Fibroblast of villous mesenchyme (primary cell): ENCODE data around the gene LAS1L. TPM values are rescaled to one million over a fixed set of nuclear protein-coding genes. Genes with fewer than 3 reads are reported as not detected.
"Not testable (repeated sequence)": the region's sequence is repeated elsewhere in the genome, so short reads cannot be mapped to it uniquely, and the experiment has no call there.

ENCODE experiments used
- DNase-seq: peaks from one replicate; pipeline ENCODE4 v3.0.0-alpha.2; 2010; ENCODE audit warnings: low read depth
- H3K4me3 ChIP-seq: 2 replicates; pipeline ENCODE4 v1.5.1; 2011; ENCODE audit warnings: low read depth, mild to moderate bottlenecking, low read length
- CTCF ChIP-seq: IDR thresholded peaks from 2 replicates; pipeline ENCODE4 v1.5.1; 2012; ENCODE audit warnings: low read depth, mild to moderate bottlenecking, low read length; ENCODE audit not compliant: insufficient read depth
- total RNA-seq: library from RNA; depleted of rRNA; stranded (reverse); fragments of >200 nt; gene quantifications from 2 replicates; pipeline ENCODE4 v1.2.3, GENCODE V29; 2012

LAS1L gene
- total RNA-seq, 1 donor = 15.5 TPM

DNA sequence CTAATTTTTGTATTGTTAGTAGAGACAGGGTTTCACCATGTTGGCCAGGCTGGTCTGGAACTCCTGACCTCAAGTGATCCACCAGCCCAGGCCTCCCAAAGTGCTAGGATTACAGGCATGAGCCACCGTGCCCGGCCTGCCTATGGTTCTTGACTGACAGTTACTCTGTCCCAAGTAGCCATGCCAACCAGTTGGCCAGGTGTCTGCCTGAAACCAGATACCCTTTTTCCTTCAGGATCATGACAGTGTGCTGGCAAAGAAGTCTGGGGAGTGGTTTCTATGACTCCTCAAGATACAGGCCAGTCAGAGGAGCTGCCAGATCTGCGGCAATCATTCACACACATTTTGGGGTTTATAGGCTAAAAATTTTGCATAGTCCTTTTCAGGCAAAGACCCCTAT, 1.7 kb upstream of the LAS1L start:
- no peak overlapping the region for H3K4me3 ChIP-seq
- DNase-seq = no peak
- TF ChIP-seq CTCF = no peak

GRCh38 chrX:65532016-65532415, 2.6 kb downstream of the LAS1L start:
- no peak for DNase-seq
- TF ChIP-seq CTCF = no peak

DNA sequence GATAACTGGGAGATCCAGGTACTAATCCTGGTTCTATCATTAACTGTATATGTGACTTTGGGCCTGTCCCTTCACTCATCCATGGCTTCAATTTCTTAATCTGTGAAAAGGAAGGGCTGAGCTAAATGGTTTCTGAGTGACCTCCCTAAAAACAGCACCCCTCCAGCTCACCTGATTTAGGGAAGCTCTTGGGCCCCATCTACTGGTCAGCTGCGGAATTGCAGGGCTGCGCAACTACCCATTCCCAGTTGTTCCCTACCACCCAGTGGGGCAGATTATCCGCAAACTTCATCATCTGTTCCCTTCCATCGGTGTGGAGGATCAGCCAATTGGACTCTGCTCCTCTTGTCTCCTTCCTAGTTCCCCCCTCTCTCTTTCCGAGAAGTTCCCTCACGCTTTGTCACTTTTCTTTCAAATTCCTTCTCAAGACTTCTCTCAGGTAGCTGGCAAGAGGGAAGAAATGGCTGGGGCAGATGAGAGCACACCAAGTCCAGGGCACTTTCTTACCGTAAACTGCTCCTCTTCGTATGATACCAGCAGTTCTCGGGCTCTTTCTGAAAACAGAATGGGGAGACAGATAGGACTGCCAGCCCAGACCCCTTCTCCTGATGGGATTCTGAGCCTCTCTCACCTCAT, 5.8 kb downstream of the LAS1L start:
- peak; percentile 28 for DNase-seq
- no peak overlapping the region for H3K4me3 ChIP-seq
- TF ChIP-seq CTCF = peak; percentile 96

More at GRCh38 chrX:65532016-65532415, 2.6 kb downstream of the LAS1L start:
- no peak overlapping the region for H3K4me3 ChIP-seq

DNA sequence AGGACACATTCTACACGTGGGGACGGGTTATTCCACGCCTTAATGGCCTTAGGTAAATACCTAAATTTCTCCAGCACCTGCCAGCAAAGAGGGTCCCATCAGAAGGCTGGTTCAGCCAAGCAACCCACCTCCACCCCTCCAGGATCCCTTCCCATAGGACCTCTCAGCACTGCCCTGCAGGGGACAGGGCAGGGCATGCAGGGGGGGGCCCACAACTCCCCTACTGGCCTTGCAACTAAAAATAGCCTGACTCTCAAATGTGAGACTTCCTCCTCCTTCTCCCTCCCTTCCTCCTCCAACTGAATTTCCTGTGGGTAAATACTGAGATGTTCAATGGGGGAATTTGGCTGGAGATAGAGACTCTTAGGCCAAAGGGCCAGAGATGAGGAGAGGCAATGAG, 6.3 kb downstream of the LAS1L start:
- no peak overlapping the region for H3K4me3 ChIP-seq
- no peak for TF ChIP-seq CTCF
- DNase-seq = no peak

DNA sequence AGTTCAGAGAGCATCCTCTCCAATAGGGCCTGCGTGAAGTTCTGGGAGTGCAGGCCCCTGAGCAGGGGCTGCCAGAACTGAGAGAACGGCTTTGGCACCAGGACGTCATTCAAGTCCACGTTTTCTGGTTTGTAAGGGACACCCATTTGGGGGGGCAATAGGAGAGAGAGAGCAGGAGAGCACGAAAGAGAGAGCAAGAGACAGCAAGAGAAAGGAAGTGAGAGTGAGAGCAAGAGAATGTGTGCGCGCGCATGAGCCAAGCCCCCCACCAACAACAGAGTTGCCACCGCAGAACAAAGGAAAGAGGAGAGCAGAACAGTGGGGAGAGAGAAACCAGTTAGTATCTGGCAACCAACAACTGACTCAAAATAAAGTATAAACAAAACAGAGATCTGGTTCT, 10.4 kb downstream of the LAS1L start:
- H3K4me3 ChIP-seq = no peak overlapping the region
- no peak for TF ChIP-seq CTCF
- no peak for DNase-seq

DNA sequence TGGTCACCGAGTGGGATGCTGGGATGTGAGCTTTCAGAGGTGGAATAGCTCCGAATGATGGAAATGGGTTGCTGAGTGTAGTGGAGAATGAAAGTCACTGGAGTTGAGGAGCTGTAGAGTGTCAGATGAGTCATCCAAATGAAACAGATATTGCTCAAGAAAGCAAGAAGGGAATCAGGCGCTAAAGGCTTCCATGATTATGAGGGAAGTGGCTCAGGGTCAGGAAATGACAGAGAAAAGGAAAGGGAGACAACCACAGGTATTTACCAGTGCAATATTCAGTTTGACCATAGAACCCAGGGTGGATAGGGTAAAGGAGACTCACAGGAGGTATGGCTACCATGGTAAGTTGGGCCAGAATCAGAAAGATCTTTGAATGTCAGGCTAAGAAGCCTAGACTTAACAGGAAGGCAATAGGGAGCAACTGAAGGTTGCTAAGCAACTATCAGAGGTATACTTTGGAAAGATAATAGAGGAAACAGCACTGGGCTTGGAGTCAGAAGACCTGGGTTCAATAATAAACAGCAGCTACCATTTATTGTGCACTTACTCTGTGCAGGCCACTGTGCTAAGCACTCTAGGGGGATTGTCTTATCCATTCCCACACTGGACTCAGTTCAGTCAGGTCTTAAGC, 11.7 kb downstream of the LAS1L start:
- no peak overlapping the region for H3K4me3 ChIP-seq
- TF ChIP-seq CTCF = no peak
- peak; percentile 66 for DNase-seq

DNA sequence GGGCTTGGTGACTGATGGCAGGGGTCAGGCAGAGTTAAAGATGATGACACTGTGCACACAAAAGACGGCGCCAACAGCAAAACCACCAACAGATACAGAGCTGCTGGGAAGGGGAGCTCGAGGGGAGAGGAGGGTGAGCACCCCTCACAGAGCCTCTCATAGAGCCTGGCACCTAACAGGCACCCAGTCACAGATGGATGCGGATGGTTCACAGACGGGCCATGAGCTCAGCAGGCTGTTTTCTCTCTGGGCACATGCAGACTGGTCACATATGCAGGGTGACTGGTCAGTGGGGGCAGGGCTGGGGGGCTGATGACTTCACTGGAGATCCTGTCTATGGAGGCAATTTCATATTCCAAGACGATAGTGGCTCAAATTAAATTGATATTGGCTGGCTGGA, 15.1 kb downstream of the LAS1L start:
- not testable (repeated sequence) for H3K4me3 ChIP-seq, DNase-seq

DNA sequence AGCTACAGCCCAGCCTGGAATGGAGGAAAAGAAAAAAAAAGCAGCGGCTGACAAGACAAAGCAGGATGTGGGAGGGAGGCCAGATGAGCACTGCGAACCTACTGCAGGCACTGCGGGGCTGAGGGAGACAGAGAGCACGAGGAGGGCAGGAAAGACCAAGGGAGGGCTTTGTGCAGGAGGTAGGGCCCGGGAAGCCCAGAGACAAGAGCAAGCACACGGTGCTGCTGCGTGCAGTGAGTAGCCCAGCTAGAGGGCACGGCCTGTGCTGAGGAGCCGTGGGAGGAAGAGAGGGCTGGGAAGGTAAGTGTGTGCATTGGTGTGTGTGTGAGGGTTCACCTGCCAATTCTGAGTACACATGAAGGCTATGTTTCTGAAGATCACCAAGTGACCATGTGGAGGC, 15.6 kb downstream of the LAS1L start:
- DNase-seq, H3K4me3 ChIP-seq: not testable (repeated sequence)
